OCI-LY1 (cell line): ENCODE data around the gene CHRNA4.

Experiments
- EZH2 ChIP-seq: fragments of 200-600 bp; sonication (generic), shearing (Covaris generic); IDR thresholded peaks from 2 replicates; pipeline ENCODE4 v1.8.0; 2017; ENCODE audit warnings: borderline replicate concordance, mixed run types, mild to moderate bottlenecking, antibody characterized with exemption, low read length, moderate library complexity, mixed read lengths
- TF ChIP-seq, protein P1 (sequence below): fragments of 200-600 bp; sonication (generic), shearing (Covaris generic); IDR thresholded peaks from 2 replicates; pipeline ENCODE4 v1.5.1; 2017; ENCODE audit warnings: mild to moderate bottlenecking, antibody characterized with exemption, low read length, moderate library complexity, mixed read lengths

DNA sequence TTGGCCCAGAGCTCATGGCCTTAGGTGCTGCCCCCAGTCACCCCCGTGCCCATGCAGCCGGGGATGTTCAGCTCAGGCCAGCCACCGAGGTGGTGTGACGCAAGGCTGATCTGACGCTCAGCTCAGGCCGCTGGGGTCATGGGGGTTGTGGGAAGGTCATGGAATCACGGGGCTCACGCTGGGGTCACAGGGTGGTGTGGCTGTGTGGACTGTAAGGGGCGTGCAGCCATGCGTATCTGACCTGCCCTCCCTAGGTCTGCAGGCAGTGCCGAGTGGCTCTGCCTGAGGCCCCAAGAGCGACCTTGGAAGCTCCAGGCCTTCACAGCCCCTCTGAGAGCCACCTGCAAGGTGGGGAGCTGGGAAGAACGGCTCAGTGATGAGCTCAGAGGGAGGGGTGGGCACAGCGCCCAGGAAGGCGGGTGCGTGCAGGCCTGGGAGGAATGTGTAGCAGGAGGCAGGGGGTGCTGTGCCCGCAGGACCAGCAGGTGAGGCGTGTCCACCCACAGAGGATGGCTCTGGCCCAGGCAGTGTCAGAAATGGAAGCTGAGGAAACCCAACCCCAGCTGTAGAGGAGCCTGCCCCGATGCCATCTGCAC lies 27.8 kb downstream of the CHRNA4 start:
- TF ChIP-seq, protein P1, sequence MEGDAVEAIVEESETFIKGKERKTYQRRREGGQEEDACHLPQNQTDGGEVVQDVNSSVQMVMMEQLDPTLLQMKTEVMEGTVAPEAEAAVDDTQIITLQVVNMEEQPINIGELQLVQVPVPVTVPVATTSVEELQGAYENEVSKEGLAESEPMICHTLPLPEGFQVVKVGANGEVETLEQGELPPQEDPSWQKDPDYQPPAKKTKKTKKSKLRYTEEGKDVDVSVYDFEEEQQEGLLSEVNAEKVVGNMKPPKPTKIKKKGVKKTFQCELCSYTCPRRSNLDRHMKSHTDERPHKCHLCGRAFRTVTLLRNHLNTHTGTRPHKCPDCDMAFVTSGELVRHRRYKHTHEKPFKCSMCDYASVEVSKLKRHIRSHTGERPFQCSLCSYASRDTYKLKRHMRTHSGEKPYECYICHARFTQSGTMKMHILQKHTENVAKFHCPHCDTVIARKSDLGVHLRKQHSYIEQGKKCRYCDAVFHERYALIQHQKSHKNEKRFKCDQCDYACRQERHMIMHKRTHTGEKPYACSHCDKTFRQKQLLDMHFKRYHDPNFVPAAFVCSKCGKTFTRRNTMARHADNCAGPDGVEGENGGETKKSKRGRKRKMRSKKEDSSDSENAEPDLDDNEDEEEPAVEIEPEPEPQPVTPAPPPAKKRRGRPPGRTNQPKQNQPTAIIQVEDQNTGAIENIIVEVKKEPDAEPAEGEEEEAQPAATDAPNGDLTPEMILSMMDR, result no peak
- TF ChIP-seq EZH2, result no peak
